GM18505 (cell line): ENCODE data around the gene MRPL55.

Experiments used
- ATAC-seq: cut with Tn5 transposase; IDR thresholded peaks from one replicate; pipeline ENCODE4 v1.9.1; 2021; ENCODE audit not compliant: unreplicated experiment
- POLR2A ChIP-seq: IDR thresholded peaks from 4 replicates; pipeline ENCODE4 v1.6.1; 2011; ENCODE audit warnings: borderline replicate concordance; ENCODE audit not compliant: insufficient read depth, insufficient read length; ENCODE audit errors: extremely low read depth

MRPL55 gene

GRCh38 chr1:228105996-228106799, 2.9 kb downstream of the MRPL55 start:
- no peak for ATAC-seq
- no peak for TF ChIP-seq POLR2A

- no peak for ATAC-seq
- TF ChIP-seq POLR2A = no peak
These were observed 3.7 kb downstream of the MRPL55 start for GRCh38 chr1:228105270-228105995.

GRCh38 chr1:228104526-228105269, 4.4 kb downstream of the MRPL55 start:
- no peak for ATAC-seq
- no peak for TF ChIP-seq POLR2A

- ATAC-seq = peak; percentile 73
- peak; percentile 49 for TF ChIP-seq POLR2A
These were observed 6.1 kb downstream of the MRPL55 start, which contains the start of gene C1orf35 for GRCh38 chr1:228102791-228103620. TSS of gene C1orf35 (minus strand) at chr1:228103325. CDS start at chr1:228103227, 98 bp downstream.

- peak; percentile 33 for ATAC-seq
- no peak for TF ChIP-seq POLR2A
These were observed 6.9 kb downstream of the MRPL55 start for GRCh38 chr1:228101994-228102790.

- no peak for ATAC-seq
- no peak for TF ChIP-seq POLR2A
These were observed 7.5 kb downstream of the MRPL55 start for GRCh38 chr1:228101614-228101993.

- no peak for TF ChIP-seq POLR2A
- no peak for ATAC-seq
These were observed 8.1 kb downstream of the MRPL55 start for GRCh38 chr1:228100822-228101613.

GRCh38 chr1:228099331-228099732, 9.8 kb downstream of the MRPL55 start:
- no peak for TF ChIP-seq POLR2A
- ATAC-seq = no peak

- ATAC-seq = no peak
- no peak for TF ChIP-seq POLR2A
These were observed 10.7 kb downstream of the MRPL55 start for GRCh38 chr1:228098323-228098931.

- ATAC-seq = no peak
- TF ChIP-seq POLR2A = no peak
These were observed 11.6 kb downstream of the MRPL55 start for GRCh38 chr1:228097333-228098081.

- no peak for ATAC-seq
- TF ChIP-seq POLR2A = no peak
These were observed 12.4 kb downstream of the MRPL55 start for GRCh38 chr1:228096416-228097332.
